Inferior parietal cortex (tissue), 1 donor: ENCODE measurements around the gene WDR19.
"Not testable (repeated sequence)": the region's sequence is repeated elsewhere in the genome, so short reads cannot be mapped to it uniquely, and the experiment has no call there.

Source experiments
- DNase-seq: peaks from one replicate; pipeline ENCODE4 v3.0.0-alpha.2; 2016; ENCODE audit errors: extremely low spot score

Gene WDR19

GRCh38 chr4:39233114-39233513 lies 50.8 kb downstream of the WDR19 start:
- no peak for DNase-seq

GRCh38 chr4:39233783-39234182 lies 51.5 kb downstream of the WDR19 start:
- no peak for DNase-seq

- no peak for DNase-seq
Observed at GRCh38 chr4:39235021-39235420, 52.7 kb downstream of the WDR19 start.

- DNase-seq = no peak
Observed at GRCh38 chr4:39235696-39236095, 53.4 kb downstream of the WDR19 start.

- DNase-seq = no peak
Observed at GRCh38 chr4:39237179-39237578, 54.9 kb downstream of the WDR19 start.

- no peak for DNase-seq
Observed at GRCh38 chr4:39243462-39243861, 61.1 kb downstream of the WDR19 start.

GRCh38 chr4:39255266-39255665 lies 72.9 kb downstream of the WDR19 start:
- no peak for DNase-seq

GRCh38 chr4:39255871-39256270 lies 73.5 kb downstream of the WDR19 start:
- no peak for DNase-seq

- DNase-seq = no peak
Observed at GRCh38 chr4:39256436-39256835, 74.1 kb downstream of the WDR19 start.

GRCh38 chr4:39259571-39260330 lies 77.4 kb downstream of the WDR19 start:
- DNase-seq = no peak

- DNase-seq = no peak
Observed at GRCh38 chr4:39263895-39264294, 81.6 kb downstream of the WDR19 start.

GRCh38 chr4:39274503-39274902 lies 92.2 kb downstream of the WDR19 start:
- DNase-seq = no peak

- DNase-seq = not testable (repeated sequence)
Observed at GRCh38 chr4:39277661-39278060, 95.3 kb downstream of the WDR19 start.

GRCh38 chr4:39278476-39278875 lies 96.1 kb downstream of the WDR19 start:
- DNase-seq = peak; percentile 17

- DNase-seq = no peak
Observed at GRCh38 chr4:39279416-39279815, 97.1 kb downstream of the WDR19 start.

GRCh38 chr4:39280770-39281169 lies 98.4 kb downstream of the WDR19 start:
- DNase-seq = no peak

GRCh38 chr4:39285111-39285795 lies 102.9 kb downstream of the WDR19 start:
- DNase-seq = no peak

GRCh38 chr4:39285853-39286252 lies 103.5 kb downstream of the WDR19 start:
- DNase-seq = no peak

GRCh38 chr4:39286263-39286662 lies 103.9 kb downstream of the WDR19 start:
- no peak for DNase-seq

- DNase-seq = no peak
Observed at GRCh38 chr4:39287223-39287622, 104.9 kb downstream of the WDR19 start.

GRCh38 chr4:39291686-39292085 lies 109.4 kb downstream of the WDR19 start:
- no peak for DNase-seq

GRCh38 chr4:39292433-39292832 lies 110.1 kb downstream of the WDR19 start:
- DNase-seq = not testable (repeated sequence)

- DNase-seq = no peak
Observed at GRCh38 chr4:39295784-39296183, 113.5 kb downstream of the WDR19 start.
